HG02623 (cell line): ENCODE measurements around the gene KCTD18.

Experiments used
- ATAC-seq: cut with Tn5 transposase; IDR thresholded peaks from one replicate; pipeline ENCODE4 v1.9.1; 2021; ENCODE audit warnings: moderate library complexity; ENCODE audit not compliant: unreplicated experiment

KCTD18 gene

DNA sequence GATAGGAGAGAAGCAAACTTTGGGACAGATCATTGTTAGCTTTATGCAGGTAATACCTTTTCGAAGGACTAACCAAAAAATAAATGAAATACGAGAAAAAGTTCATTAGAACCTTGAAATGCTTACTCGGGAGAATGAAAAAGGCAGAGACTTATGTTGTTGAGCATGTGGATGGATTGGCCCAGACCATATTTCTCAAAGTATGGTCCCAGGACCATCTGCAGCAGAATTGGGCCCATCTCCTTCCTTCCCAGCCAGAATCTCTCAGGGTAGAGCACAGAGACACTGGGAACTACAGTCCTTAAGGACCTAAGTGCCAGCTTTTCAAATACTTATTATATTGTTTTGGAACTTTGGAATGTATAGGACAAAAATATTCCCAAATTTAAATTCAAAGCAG lies 50.8 kb downstream of the KCTD18 start:
- no peak for ATAC-seq

GRCh38 chr2:200456567-200456966 lies 53.3 kb downstream of the KCTD18 start:
- no peak for ATAC-seq

DNA sequence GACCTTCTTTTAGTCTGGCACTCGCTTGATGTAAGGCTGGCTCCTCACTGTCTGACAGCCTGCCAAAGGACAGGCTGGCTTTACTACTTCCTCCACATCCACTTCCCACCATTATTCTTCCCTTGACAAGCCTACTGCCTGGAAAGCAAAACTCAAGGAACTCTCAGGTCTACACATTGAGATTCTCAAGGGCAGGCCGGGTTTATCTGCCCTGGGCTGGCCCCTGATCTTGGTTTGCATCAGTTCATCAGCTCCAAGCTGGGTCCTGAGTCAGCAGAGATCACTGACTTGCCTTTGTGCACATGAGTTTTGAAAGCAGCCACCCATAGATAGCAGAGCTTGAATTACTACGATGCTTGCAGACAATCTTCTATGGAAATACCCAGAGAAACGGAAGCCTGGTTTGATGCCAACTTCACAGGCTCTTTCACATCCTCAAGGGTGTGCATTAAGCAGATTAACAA lies 53.9 kb downstream of the KCTD18 start:
- peak; percentile 42 for ATAC-seq

DNA sequence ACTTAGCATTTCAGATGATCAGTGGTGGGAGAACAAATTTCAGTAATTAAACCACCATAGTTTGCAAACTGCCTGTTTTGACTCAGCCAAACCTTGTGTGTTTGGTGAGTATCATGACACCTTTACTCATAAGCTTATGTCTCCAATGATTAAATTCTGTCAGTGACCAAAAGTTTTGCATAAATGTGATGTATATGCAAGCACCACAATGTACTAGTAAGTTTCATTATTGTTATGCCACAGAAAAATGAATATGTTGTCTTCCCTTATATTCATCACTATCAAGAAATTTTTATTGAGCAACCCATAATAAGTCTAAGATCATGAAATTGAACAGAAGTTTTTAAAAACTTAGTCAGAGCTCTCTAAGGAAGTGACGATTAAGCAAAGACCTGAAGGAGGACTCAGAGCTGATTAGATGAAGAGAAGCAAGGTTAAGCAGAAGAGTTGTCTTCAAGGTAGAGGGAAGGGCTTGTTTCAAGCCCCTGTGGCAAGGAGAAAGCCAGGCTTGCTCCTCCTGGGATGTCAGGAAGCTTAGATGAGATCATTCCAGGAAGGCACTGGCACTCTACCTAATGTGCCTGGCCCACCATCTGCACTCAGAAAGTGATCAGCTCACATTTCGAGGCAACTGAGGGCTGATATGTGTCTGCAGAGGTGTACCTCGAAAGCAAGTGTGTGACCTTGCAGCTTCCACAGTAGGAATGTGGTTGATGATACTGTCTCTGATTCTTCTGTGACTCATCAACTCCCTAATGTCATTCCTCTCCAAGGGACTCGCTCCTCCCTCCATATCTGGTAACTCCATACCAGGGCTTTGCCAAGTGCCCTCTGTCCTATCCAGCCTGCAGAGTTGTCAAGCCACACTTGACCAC lies 54.7 kb downstream of the KCTD18 start:
- ATAC-seq, result peak; percentile 64

DNA sequence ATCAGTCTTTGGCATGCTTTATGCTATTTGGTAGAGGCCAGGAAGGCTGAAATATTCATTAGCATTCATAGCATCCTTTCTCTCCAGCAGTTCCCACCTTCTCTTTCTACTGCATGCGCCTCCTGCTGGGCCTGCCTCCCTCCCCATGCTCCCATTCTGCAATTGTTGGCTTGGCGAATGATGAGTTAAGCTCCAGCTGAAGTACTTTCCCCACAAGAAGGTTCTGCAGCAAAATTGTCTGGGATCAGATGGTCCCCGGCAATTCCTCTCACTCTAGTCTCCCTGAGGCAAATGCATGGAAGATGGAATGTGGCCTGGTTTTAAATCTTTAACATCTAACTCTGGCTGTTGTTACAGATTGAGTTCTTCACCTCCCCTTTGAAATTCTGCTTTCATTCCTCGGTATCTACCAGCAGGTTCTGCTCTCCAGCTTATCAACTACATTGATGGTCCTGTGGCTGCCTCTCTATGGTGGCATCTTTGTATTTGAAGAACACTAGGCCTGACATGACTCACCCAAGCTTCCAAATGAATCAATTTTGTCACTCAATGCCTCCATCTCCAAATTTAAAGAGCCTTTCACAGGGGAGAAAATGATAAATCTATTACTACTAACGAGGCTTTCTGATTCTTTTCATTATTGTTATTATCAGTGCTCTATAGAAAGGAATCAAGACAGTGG lies 55.9 kb downstream of the KCTD18 start:
- no peak for ATAC-seq

DNA sequence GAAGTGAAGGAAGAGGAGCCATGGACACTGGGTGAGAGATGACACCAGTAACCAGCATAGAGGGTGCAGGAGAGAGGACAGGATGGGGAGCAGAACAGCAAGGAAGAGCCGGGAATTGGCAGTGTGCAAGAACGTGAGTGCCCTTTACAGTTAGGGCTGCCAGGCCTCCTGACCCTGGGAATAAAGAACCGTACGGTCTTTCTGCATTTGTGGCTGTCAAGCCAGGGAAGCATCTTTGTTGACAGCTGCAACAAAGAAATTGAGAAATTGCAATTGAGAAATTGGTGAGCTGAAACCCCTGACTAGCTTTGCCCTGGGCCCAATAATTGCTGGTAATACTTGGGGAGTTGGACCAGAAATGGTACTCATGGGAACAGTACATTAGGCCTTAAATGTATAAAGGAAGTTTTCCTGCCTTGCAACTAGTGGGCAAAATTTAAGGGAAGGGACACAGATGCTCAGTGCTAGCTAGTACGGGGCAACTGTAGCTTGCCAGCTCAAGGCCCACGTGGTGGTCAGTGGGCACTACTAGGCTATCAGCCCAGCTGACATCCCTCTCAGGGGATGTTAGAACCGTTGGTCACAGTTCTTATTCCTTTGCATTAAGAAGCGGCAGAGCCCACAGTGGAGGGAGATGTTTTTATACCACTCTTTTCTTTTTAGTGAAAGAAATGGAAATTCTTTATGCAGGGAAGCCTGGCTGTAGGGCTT lies 56.6 kb downstream of the KCTD18 start:
- no peak for ATAC-seq

DNA sequence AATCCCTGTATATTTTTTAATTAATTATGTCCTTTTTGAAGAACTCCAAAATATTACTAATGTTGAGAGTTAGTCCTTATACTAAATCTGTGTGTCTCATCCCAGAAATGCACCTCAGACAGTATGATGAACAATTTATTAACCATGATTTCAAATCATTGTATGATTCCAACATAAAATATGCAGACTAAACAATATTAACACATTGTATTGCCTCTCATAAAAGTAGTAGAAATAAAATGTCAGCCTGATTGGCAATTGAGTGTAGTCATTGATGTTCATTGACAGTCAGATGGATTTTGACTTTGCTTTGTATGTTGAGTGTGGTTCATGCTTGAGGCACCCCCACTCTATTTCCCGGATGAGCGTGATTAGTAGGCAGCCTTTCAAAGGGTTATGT lies 57.5 kb downstream of the KCTD18 start:
- no peak for ATAC-seq

DNA sequence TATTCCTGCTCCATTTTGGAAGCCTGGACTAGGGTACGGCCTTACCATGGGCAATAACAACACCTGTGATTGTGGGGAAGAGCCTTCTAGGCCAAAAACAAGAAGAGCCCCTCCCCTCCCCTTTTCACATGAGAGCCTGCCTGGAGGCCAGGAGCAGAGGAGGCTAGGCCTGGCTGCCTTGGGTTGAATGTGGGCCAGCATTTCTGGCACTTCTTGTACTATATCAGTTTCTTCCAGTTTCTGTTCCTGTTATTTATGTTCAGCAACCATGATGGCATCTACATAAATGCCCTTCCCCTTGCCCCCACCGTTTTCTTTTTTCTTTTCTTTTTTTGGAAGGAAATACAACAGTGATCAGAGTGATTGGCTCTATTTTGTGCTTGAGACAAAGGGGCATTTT lies 58.4 kb downstream of the KCTD18 start:
- ATAC-seq, result peak; percentile 32

DNA sequence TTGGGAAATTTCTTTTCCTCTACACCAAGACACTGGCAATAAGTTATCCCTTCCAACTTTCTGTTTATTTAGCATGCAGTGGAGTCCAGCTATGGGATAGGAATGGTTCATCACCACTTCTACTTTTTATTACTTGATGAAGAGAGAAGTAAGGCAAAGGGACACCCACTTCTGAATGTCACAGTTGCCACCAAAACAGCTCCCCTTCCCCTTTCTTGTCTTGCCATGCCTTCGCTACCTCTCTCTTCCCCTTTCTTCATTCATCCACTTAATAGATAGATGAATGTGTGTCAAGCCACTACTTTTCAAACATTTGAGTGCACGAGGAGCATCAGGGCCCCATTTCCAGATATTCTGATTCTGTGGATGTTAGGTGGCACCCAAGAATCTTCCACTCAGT lies 59.6 kb downstream of the KCTD18 start:
- ATAC-seq, result no peak

GRCh38 chr2:200449149-200449548 lies 60.7 kb downstream of the KCTD18 start:
- no peak for ATAC-seq

DNA sequence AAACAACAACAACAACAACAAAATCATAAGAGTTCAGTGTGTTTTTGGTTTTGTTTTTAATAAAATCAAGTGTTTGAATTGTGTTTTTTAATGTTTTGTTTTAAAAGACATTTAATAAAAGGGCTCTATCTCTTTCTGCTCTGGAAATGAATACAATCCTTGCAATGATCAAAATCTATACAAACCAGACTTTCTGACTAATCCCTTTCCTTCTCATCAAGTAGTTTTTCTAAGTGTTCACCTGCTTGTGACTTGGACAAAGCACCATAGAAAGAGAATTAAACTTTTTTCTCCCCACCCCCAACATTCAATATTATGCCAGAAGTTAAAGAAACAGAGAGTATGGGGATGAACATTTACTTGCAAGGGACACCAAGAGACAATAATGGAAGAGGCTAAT lies 61.4 kb downstream of the KCTD18 start:
- no peak for ATAC-seq

DNA sequence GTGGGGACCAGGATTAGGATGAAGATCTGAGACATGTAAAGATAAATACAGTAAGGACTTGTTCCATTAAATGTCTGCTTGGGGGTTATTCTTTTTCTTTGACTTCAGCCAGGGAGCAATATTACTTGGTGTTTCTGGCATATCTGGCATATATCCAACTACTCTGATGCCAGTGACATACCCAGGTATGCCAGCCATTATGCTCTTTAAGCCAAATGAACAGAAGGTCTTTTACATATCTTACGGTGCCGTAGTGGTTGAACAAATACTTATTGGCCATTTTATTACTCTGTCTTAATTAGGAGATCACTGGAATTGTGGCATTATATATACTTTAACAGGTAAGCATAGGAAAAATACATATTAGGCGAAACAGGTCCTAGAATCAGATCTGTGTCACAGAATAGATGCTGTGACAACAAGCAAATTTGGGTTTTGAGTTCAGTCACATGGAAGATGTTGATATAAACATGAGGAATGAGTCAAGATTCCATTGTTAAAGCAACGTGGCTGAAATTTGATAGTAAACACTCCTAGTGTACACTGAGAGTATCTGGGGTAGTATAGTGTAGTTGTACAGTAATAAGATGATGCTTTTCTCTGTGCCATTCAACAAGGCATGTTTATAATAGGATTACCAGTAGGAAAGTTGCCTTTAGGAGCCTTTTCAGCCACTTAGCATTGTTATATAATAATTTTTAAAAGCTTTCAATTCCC lies 62.6 kb downstream of the KCTD18 start:
- no peak for ATAC-seq

DNA sequence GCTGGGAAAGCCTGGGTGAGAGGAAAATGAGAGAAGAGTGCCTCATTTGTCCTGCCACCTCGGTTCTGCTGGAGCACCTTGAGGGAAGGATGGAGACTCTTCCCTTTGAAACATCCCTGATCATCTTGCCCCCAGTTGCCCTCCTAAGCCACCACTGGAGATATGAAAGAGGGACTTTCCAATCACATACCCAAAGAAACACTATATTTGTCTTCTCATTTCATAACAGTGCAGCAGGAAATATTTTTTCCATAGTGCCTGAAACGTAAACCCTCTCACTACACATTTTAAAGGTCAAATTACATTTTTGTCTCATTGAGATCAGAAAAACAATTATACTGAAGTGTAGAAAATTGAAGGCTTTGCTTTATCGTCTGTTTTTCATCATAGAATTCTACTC lies 63.3 kb downstream of the KCTD18 start:
- no peak for ATAC-seq

GRCh38 chr2:200445284-200445683 lies 64.6 kb downstream of the KCTD18 start:
- no peak for ATAC-seq

- no peak for ATAC-seq
Measured at GRCh38 chr2:200444530-200444929, 65.3 kb downstream of the KCTD18 start.

DNA sequence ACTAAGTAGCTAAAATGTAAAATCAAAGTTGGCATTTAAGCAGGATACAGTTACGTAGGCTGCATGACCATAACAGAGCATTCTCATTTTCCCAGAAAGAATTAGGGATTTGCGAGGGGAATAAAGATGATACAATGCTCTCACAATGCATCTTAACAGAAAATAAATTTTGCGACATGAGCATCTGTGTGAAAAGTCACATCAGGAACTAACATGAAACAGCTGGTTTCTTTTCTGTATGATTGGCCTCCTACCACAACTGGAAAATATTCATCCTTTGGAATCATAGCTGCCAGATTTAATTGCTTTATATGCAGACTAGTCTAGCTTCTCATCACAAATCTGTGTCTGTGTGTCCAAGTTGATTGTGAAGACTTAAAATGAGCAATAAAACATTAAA lies 66.0 kb downstream of the KCTD18 start:
- no peak for ATAC-seq

GRCh38 chr2:200443376-200443775 lies 66.5 kb downstream of the KCTD18 start:
- no peak for ATAC-seq

GRCh38 chr2:200442471-200442870 lies 67.4 kb downstream of the KCTD18 start:
- ATAC-seq, result no peak

- no peak for ATAC-seq
Measured at GRCh38 chr2:200439981-200440380, 69.9 kb downstream of the KCTD18 start.
